Parathyroid adenoma (tissue), 2 donors: ENCODE results near the gene HDAC4.

Source experiments
- H2AFZ ChIP-seq: fragments of 300-600 bp; sonication (generic); one replicate; pipeline ENCODE4 v1.7.0; 2017; ENCODE audit warnings: antibody characterized with exemption, mild to moderate bottlenecking
- H3K27ac ChIP-seq: fragments of 300-600 bp; sonication (generic); one replicate; pipeline ENCODE4 v1.7.0; 2017
- H3K27me3 ChIP-seq: fragments of 300-600 bp; sonication (generic); one replicate; pipeline ENCODE4 v1.7.0; 2017; ENCODE audit warnings: low read length; ENCODE audit not compliant: control insufficient read depth, insufficient read depth
- H3K36me3 ChIP-seq: fragments of 300-600 bp; sonication (generic); one replicate; pipeline ENCODE4 v1.7.0; 2017; ENCODE audit warnings: low read length; ENCODE audit not compliant: control insufficient read depth, insufficient read depth
- H3K4me1 ChIP-seq: fragments of 300-600 bp; sonication (generic); one replicate; pipeline ENCODE4 v1.7.0; 2017; ENCODE audit warnings: control low read depth
- H3K4me2 ChIP-seq: fragments of 300-600 bp; sonication (generic); one replicate; pipeline ENCODE4 v1.7.0; 2017; ENCODE audit warnings: low read length
- H3K4me3 ChIP-seq: fragments of 300-600 bp; sonication (generic); one replicate; pipeline ENCODE4 v1.7.0; 2017; ENCODE audit warnings: low read depth, low read length
- H3K79me2 ChIP-seq: fragments of 300-600 bp; sonication (generic); one replicate; pipeline ENCODE4 v1.7.0; 2017; ENCODE audit warnings: control low read depth
- H3K9ac ChIP-seq: fragments of 300-600 bp; sonication (generic); one replicate; pipeline ENCODE4 v1.7.0; 2017; ENCODE audit warnings: mild to moderate bottlenecking
- H3K9me3 ChIP-seq: fragments of 300-600 bp; sonication (generic); one replicate; pipeline ENCODE4 v1.7.0; 2017; ENCODE audit warnings: low read length; ENCODE audit not compliant: control insufficient read depth
- TF ChIP-seq, protein P1 (sequence below): fragments of 300-600 bp; sonication (generic); IDR thresholded peaks from one replicate; pipeline ENCODE4 v1.7.0; 2017; ENCODE audit warnings: antibody characterized with exemption, mild to moderate bottlenecking
- donor health status: primary hyperparathyroidism.

The HDAC4 gene

DNA sequence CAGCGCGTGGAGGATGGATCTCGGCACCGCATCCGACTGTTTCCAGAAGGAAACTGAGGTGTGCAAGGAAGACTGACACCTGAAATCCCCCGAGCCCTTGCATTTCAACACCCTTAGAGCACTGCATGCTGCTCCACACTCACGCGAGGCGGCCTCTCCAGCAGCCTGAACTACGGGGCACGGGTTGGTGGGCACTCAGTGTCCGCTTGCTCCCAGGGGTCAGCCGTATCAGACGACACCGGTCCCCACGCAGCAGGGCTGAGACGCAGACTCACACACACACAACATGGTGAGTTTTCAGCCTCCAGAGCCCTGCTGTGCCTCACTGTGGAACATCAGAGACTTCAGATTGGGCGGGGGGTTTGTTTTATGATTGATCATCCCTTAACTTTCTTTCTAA, 283.0 kb downstream of the HDAC4 start:
- H3K27ac ChIP-seq = no peak overlapping the region
- no peaks in the 10 kb centered on the region for H3K4me1 ChIP-seq
- H3K9ac ChIP-seq = no peak overlapping the region
- no peaks in the 10 kb centered on the region for H3K9me3 ChIP-seq
- no peaks in the 10 kb centered on the region for H3K79me2 ChIP-seq
- TF ChIP-seq, protein P1, sequence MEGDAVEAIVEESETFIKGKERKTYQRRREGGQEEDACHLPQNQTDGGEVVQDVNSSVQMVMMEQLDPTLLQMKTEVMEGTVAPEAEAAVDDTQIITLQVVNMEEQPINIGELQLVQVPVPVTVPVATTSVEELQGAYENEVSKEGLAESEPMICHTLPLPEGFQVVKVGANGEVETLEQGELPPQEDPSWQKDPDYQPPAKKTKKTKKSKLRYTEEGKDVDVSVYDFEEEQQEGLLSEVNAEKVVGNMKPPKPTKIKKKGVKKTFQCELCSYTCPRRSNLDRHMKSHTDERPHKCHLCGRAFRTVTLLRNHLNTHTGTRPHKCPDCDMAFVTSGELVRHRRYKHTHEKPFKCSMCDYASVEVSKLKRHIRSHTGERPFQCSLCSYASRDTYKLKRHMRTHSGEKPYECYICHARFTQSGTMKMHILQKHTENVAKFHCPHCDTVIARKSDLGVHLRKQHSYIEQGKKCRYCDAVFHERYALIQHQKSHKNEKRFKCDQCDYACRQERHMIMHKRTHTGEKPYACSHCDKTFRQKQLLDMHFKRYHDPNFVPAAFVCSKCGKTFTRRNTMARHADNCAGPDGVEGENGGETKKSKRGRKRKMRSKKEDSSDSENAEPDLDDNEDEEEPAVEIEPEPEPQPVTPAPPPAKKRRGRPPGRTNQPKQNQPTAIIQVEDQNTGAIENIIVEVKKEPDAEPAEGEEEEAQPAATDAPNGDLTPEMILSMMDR = no peak
- no peak overlapping the region for H2AFZ ChIP-seq
- no peak overlapping the region for H3K4me2 ChIP-seq
- H3K36me3 ChIP-seq = no peaks in the 10 kb centered on the region
- no peak overlapping the region for H3K4me3 ChIP-seq
- no peaks in the 10 kb centered on the region for H3K27me3 ChIP-seq

DNA sequence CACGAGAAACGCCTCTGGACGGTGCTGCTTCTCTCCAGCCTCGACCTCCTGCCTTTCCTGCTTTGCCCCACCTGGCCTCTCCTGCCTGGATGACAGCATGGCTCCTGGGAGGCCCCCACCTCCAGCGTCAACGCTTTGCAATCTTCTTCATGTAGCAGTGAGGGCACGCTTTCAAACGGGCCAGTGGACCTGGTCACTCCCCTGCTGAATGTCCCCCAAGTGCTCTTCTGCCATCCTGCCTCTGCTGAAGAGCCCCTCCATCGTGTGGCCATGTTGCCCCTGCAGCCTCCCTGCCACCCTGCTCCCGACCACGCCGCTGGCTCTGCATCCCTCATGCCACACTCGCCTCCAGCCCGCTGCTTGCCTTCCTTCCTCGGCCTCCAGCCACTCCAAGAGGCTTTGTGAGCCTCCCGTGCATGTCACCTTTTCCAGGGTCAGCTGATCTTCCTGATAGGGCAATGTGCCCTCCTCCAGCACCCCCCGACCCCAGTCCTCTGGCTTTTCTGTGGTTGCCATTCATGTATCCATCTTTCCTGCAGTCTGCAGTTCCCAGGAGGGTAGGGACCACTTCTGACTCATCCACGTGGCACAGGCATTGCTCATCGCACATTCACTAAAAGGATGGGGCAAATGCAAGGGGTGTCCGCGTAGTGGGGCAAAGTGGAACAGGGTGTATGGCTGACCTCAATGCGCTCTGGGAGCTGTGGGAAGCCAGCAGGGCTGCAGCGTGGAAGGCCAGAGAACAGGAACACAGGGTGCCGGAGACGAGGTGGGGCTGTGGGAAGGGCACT, 284.2 kb downstream of the HDAC4 start:
- H3K4me3 ChIP-seq = no peak overlapping the region
- no peak overlapping the region for H2AFZ ChIP-seq
- no peak overlapping the region for H3K27ac ChIP-seq
- H3K36me3 ChIP-seq = no peaks in the 10 kb centered on the region
- no peaks in the 10 kb centered on the region for H3K27me3 ChIP-seq
- no peaks in the 10 kb centered on the region for H3K79me2 ChIP-seq
- no peaks in the 10 kb centered on the region for H3K4me1 ChIP-seq
- H3K9ac ChIP-seq = no peak overlapping the region
- H3K9me3 ChIP-seq = no peaks in the 10 kb centered on the region
- H3K4me2 ChIP-seq = no peak overlapping the region
- TF ChIP-seq, protein P1 = no peak

DNA sequence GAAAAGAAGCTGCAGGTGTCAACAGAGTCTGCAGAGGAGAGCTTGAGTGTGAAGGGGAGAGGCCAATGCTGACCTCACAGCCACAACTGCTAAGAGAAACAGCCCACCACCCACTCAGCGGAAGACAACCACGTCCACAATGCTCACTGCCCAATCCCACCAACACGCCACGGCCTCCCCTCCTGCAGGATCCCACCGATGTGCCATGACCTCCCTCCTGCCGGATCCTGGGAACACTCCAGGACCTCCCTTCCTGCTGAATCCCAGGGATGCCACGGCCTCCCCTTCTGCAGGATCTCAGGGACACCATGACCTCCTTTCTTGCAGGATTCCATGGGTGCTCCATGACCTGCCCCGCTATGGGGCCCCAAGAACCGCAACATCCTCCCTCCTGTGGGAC, 285.2 kb downstream of the HDAC4 start:
- Histone ChIP-seq H3K27ac (no peak overlapping the region), H3K4me1 (no peaks in the 10 kb centered on the region)
- TF ChIP-seq, protein P1 = no peak

DNA sequence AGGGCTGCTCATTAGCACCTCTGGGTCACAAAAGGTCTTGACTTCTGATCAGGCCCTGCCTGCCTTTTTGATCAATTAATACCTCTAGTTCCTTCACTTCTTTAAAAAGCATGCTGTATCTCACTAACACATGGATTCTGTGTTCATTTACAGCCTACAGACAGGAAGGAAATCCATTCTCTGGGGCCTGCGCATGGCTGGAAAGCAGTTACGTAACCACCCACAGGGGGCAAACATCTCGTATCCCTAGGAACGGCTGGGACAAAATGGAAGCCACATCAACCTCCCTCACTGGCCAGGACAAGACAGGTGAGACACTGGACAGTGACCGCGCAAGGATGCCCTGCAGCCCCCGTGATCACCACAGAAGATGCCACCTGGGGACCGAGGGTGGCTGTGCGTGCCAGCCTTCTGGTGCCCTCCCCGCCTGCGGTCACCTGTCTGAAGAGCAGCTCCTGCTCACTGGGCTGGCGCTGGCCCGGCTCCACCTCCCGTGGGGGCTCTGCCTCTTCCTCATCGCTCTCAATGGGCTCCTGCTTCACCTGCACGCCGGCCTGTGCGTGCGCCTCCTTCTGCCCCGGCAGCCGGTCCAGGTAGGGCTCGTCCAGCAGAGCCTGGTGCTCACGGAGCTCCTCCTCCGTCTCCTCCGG, 286.1 kb downstream of the HDAC4 start:
- no peak overlapping the region for H3K9ac ChIP-seq
- no peak overlapping the region for H3K27ac ChIP-seq

More for the DNA sequence above, 285.2 kb downstream of the HDAC4 start:
- Histone ChIP-seq H2AFZ (no peak overlapping the region), H3K4me3 (no peak overlapping the region), H3K36me3 (no peaks in the 10 kb centered on the region), H3K27me3 (no peaks in the 10 kb centered on the region), H3K4me2 (no peak overlapping the region), H3K79me2 (no peaks in the 10 kb centered on the region), H3K9ac (no peak overlapping the region), H3K9me3 (no peaks in the 10 kb centered on the region)

More for the DNA sequence above, 286.1 kb downstream of the HDAC4 start:
- no peak overlapping the region for H2AFZ ChIP-seq
- H3K4me1 ChIP-seq = no peaks in the 10 kb centered on the region
- no peaks in the 10 kb centered on the region for H3K36me3 ChIP-seq
- H3K9me3 ChIP-seq = no peaks in the 10 kb centered on the region
- no peak overlapping the region for H3K4me3 ChIP-seq
- H3K79me2 ChIP-seq = no peaks in the 10 kb centered on the region
- TF ChIP-seq, protein P1 = no peak
- H3K4me2 ChIP-seq = no peak overlapping the region
- H3K27me3 ChIP-seq = no peaks in the 10 kb centered on the region
